Tibial nerve (tissue), 4 donors: ENCODE measurements around the gene B3GALT6. TPM values are rescaled to one million over a fixed set of nuclear protein-coding genes. Genes with fewer than 3 reads are reported as not detected.

ENCODE experiments used
- DNase-seq, 2 donors: peaks; one replicate each; pipeline ENCODE4 v3.0.0-alpha.2; 2019; ENCODE audit warnings: low spot score in 2 of 2
- H3K27ac ChIP-seq, 4 donors: fragments of 200-600 bp; sonication (generic) in 3 of 4; one replicate each; pipeline ENCODE4 v1.5.1; 2017 to 2019; ENCODE audit warnings: mild to moderate bottlenecking in 1 of 4
- H3K27me3 ChIP-seq, 2 donors: fragments of 200-600 bp; sonication (generic) in 1 of 2; one replicate each; pipeline versions ENCODE4 v1.5.1 to v1.6.0; 2017 to 2019
- H3K36me3 ChIP-seq, 3 donors: fragments of 200-600 bp; sonication (generic); one replicate each; pipeline ENCODE4 v1.5.1; 2018 to 2019
- H3K4me1 ChIP-seq, 4 donors: fragments of 200-600 bp; sonication (generic) in 3 of 4; one replicate each; pipeline ENCODE4 v1.5.1; 2017 to 2019
- H3K4me3 ChIP-seq, 4 donors: fragments of 200-600 bp; sonication (generic) in 3 of 4; one replicate each; pipeline ENCODE4 v1.5.1; 2017 to 2019; ENCODE audit warnings: mild to moderate bottlenecking in 1 of 4, moderate library complexity in 1 of 4
- H3K9me3 ChIP-seq, 4 donors: fragments of 200-600 bp; sonication (generic) in 3 of 4; one replicate each; pipeline ENCODE4 v1.5.1; 2017 to 2019
- EP300 ChIP-seq, 2 donors: sonication (generic); formaldehyde crosslinking; IDR thresholded peaks; one replicate each; pipeline ENCODE4 v1.6.1; 2017; ENCODE audit warnings: antibody characterized with exemption in 2 of 2, mild to moderate bottlenecking in 1 of 2
- POLR2A ChIP-seq, 2 donors: fragments of 450-650 bp; IDR thresholded peaks; one replicate each; pipeline ENCODE4 v1.6.1; 2017; ENCODE audit warnings: antibody characterized with exemption in 2 of 2, mild to moderate bottlenecking in 2 of 2, moderate library complexity in 2 of 2
- WGBS, 2 donors: methylation state at CpG; one replicate each; pipeline ENCODE4 v1.1.5; 2018; 5-methylcytosine and 5-hydroxymethylcytosine counted together
- total RNA-seq, 4 donors: library from RNA; depleted of rRNA; stranded (reverse); fragments of >200 nt; gene quantifications; one replicate each; pipeline ENCODE4 v1.1.0, GENCODE V29; 2016
- TF ChIP-seq, protein P1 (sequence below), 5 experiments: fragments of 200-600 bp in 3 of 5; fragments of 450-650 bp in 2 of 5; sonication (generic) in 3 of 5; IDR thresholded peaks; one replicate each; pipeline ENCODE4 v1.5.1; 2016 to 2019; ENCODE audit warnings: antibody characterized with exemption in 5 of 5, mild to moderate bottlenecking in 3 of 5, moderate library complexity in 2 of 5

Gene B3GALT6
- total RNA-seq, 4 donors from 2014 or later, result 13.3 to 24.0 (median 21.4) TPM

DNA sequence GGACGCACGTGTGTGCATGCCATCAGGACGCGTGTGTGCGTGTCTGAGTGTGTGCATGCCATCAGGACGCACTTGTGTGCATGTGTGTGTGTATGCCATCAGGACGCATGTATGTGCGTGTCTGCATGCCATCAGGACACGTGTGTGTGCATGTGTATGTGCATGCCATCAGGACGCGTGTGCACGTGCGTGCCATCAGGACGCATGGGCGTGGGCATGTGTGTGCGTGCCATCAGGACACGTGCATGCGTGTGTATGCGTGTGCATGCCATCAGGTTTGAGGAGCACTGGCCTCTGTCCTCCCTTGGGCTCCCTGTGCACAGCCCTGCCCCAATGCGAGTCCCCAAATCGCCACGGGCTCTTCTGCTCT, 27.1 kb downstream of the B3GALT6 start:
- Histone ChIP-seq H3K4me1 (peaks cover 0 to 7% (median 0%) of the 10 kb centered on the region in 4 donors), H3K27me3 (no peaks in the 10 kb centered on the region), H3K4me3 (no peak overlapping the region), H3K9me3 (no peaks in the 10 kb centered on the region), H3K36me3 (peaks cover 4 to 94% (median 21%) of the 10 kb centered on the region in 3 donors), H3K27ac (no peak overlapping the region)
- DNase-seq, result no peak
- 92 to 94% methylated on average over 22 of the region's 22 CpGs for WGBS, 2 donors
- TF ChIP-seq, protein P1, sequence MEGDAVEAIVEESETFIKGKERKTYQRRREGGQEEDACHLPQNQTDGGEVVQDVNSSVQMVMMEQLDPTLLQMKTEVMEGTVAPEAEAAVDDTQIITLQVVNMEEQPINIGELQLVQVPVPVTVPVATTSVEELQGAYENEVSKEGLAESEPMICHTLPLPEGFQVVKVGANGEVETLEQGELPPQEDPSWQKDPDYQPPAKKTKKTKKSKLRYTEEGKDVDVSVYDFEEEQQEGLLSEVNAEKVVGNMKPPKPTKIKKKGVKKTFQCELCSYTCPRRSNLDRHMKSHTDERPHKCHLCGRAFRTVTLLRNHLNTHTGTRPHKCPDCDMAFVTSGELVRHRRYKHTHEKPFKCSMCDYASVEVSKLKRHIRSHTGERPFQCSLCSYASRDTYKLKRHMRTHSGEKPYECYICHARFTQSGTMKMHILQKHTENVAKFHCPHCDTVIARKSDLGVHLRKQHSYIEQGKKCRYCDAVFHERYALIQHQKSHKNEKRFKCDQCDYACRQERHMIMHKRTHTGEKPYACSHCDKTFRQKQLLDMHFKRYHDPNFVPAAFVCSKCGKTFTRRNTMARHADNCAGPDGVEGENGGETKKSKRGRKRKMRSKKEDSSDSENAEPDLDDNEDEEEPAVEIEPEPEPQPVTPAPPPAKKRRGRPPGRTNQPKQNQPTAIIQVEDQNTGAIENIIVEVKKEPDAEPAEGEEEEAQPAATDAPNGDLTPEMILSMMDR (IDR thresholded peaks at IDR 0.05), result no peak
- TF ChIP-seq POLR2A (IDR thresholded peaks at IDR 0.05), result no peak

DNA sequence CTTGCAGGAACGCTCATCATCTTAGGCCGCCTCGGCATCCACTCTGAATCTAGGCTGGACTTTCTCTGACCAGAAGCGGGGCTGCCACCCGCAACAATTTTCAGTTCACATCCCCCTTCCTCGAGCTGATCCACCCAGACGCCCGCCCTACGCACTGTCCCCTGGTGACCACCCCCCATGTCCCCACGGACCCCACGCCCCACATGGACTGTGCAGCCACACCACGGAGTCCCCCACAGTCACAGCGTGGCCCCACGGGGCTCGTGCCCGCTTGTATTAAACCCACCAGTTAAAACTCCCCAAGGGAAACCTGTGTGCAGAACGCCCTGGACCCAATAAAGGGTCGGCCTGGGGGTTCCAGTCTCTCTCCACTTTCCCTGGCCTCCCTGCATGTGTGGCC, 27.5 kb downstream of the B3GALT6 start:
- Histone ChIP-seq H3K4me1 (peaks cover 0 to 7% (median 0%) of the 10 kb centered on the region in 4 donors), H3K9me3 (no peaks in the 10 kb centered on the region), H3K4me3 (no peak overlapping the region), H3K27ac (no peak overlapping the region), H3K36me3 (peaks cover 4 to 94% (median 21%) of the 10 kb centered on the region in 3 donors), H3K27me3 (no peaks in the 10 kb centered on the region)
- 89 to 95% methylated on average over 18 of the region's 18 CpGs for WGBS, 2 donors
- no peak for DNase-seq
- no peak for TF ChIP-seq POLR2A (IDR thresholded peaks at IDR 0.05)
- no peak for TF ChIP-seq EP300 (IDR thresholded peaks at IDR 0.05)
- TF ChIP-seq, protein P1 (IDR thresholded peaks at IDR 0.05), result no peak

DNA sequence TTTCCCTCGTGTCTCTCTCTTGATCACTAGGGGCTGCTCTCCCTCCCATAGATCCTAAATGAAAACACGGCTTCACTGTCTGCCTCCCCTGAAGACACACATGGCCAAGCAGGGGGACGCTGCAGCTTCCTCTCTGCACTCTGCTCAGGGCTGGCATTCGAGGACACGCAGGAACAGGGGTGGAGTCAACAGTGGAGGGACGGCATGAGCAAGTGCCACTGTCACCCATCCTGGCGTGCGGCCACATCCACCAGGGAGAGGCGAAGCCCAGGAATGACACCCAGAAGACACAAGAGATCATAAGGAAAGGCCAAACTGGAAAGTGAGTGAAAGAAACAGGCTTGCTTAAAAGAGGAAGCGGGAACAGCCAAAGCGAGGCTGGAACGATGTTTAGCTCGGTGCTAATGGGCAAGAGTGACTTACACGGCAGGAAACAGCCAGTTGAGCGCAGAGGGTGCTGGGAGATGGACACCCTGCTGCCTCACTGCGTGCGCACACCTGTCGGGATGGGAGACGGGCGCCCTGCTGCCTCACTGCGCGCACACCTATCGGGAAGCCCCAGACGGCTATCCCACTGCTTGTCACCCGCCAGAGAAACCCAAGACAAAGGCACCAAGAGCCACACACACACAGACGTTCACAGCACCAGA, 28.0 kb downstream of the B3GALT6 start:
- H3K36me3 ChIP-seq, result peaks cover 4 to 94% (median 18%) of the 10 kb centered on the region in 3 donors
- H3K4me3 ChIP-seq, result no peak overlapping the region
- H3K27ac ChIP-seq, result no peak overlapping the region
- H3K27me3 ChIP-seq, result no peaks in the 10 kb centered on the region
- H3K9me3 ChIP-seq, result no peaks in the 10 kb centered on the region
- DNase-seq, result no peak
- TF ChIP-seq EP300 (IDR thresholded peaks at IDR 0.05), result no peak
- no peak for TF ChIP-seq POLR2A (IDR thresholded peaks at IDR 0.05)
- TF ChIP-seq, protein P1 (IDR thresholded peaks at IDR 0.05), result no peak
- peaks cover 0 to 12% (median 0%) of the 10 kb centered on the region in 4 donors for H3K4me1 ChIP-seq
- WGBS, 2 donors, result 81 to 87% methylated on average over 26 of the region's 26 CpGs

DNA sequence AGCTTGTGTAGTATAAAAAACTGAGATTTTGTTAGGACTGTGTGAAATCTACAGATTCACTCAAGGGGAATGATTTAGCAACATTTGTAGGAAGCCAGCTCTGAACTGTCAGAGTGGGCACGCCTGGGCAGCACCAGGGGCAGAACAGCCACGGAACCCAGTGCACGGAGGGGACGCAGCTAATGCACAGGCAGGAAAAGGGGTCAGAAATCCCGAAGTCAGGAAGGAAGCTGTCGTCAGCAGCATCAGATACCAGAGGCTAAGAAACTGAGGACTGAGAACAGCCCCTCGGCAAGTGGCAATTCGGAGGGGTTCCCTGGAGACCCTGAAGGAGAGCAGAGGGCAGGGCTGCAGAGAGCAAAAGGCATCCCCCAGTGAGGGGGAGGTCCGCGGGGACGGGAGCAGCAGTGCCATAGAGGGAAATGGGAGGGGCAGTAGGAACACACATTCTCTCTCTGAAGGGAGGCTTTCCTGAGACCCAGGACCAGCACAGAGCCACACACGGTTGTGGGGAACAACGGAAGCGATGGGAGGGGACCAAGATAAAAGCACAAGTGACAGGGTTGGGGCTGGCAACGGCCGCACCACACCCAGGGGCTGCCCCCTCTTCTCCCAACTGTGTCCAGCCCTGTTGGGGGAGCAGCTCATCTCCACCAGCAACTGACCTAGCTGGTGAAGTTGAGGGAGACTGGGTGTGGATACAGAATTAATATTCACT, 29.0 kb downstream of the B3GALT6 start:
- TF ChIP-seq, protein P1 (IDR thresholded peaks at IDR 0.05), result no peak
- no peak for TF ChIP-seq EP300 (IDR thresholded peaks at IDR 0.05)
- no peak for TF ChIP-seq POLR2A (IDR thresholded peaks at IDR 0.05)
- H3K27me3 ChIP-seq, result no peaks in the 10 kb centered on the region
- no peak overlapping the region for H3K4me3 ChIP-seq
- peaks cover 0 to 15% (median 0%) of the 10 kb centered on the region in 4 donors for H3K4me1 ChIP-seq
- H3K27ac ChIP-seq, result no peak overlapping the region
- WGBS, 2 donors, result 68 to 72% methylated on average over 16 of the region's 16 CpGs
- peaks cover 6 to 94% (median 18%) of the 10 kb centered on the region in 3 donors for H3K36me3 ChIP-seq
- DNase-seq, result no peak
- H3K9me3 ChIP-seq, result no peaks in the 10 kb centered on the region

DNA sequence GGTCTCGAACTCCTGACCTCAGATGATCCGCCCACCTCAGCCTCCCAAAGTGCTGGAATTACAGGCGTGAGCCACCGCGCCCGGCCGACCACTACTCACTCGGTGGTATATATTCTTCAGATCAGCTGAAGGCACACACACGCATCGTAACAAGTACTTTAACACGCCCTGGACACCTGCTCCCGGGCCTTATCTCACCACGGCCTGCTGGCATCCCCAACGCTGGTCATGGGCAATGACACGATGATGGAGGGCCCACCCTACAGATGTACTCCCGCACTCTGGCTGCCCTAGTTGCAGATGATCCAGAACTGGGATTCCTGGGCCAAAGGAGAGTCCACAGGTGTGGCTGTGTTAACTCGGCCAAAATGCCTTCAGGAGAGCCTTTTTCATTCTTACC, 30.0 kb downstream of the B3GALT6 start:
- Histone ChIP-seq H3K27me3 (no peaks in the 10 kb centered on the region), H3K4me1 (peaks cover 0 to 15% (median 0%) of the 10 kb centered on the region in 4 donors), H3K27ac (no peak overlapping the region), H3K9me3 (no peaks in the 10 kb centered on the region), H3K4me3 (no peak overlapping the region), H3K36me3 (peaks cover 6 to 94% (median 22%) of the 10 kb centered on the region in 3 donors)
- no peak for DNase-seq
- TF ChIP-seq, protein P1 (IDR thresholded peaks at IDR 0.05), result no peak
- 95 to 96% methylated on average over 17 of the region's 17 CpGs for WGBS, 2 donors
